MM.1S (cell line): ENCODE results near the gene PMPCA.

Source experiments
- EZH2phosphoT487 ChIP-seq: fragments of 300-600 bp; sonication (generic); IDR thresholded peaks from 2 replicates; pipeline ENCODE4 v1.6.1; 2018; ENCODE audit warnings: antibody characterized with exemption, low read length
- TF ChIP-seq, protein P1 (sequence below): fragments of 300-600 bp; sonication (generic); IDR thresholded peaks from 2 replicates; pipeline ENCODE4 v1.5.1; 2016; ENCODE audit warnings: antibody characterized with exemption, low read length, mixed read lengths

DNA sequence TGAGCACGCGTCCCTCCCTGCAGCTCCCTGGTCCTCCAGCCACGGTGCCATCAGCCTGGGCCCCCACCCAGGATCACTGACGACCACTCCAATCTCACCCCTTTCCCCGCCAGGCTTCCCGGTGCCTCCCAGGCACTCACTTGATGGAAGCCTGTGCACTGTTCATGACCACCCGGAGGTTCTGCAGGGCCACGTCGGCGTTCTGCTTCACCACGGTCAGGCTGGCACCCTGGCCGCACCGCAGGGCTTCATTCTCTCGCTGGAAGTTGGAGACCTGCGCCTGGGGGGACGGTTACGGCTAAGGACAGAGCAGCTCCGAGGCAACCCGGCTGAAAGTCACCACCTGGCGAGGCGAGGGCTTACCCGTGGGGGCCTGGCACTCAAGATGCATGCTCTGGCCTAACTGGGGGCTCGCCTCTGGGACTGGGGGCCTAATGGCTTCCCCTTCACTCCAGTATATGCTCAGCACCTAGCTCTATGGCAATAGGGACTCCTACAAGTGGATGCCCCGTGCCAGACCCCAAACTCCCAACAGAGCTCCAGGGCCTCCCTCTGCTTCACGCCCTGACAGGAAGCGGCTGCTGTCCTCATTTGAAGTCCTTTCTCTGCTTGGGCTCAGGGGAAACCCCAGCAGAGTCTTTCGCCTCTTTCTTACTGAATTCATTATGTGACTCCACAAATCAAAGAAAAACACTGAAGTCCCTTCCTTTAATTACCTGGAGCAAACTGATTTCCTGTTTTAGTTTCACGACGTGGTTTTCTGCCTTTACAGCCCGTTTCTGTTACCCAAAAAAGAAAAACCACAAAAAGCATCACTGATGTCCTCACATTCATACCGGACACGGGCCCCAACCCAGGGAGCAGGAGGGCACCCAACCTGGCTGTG is 6.3 kb upstream of the PMPCA start:
- TF ChIP-seq, protein P1, sequence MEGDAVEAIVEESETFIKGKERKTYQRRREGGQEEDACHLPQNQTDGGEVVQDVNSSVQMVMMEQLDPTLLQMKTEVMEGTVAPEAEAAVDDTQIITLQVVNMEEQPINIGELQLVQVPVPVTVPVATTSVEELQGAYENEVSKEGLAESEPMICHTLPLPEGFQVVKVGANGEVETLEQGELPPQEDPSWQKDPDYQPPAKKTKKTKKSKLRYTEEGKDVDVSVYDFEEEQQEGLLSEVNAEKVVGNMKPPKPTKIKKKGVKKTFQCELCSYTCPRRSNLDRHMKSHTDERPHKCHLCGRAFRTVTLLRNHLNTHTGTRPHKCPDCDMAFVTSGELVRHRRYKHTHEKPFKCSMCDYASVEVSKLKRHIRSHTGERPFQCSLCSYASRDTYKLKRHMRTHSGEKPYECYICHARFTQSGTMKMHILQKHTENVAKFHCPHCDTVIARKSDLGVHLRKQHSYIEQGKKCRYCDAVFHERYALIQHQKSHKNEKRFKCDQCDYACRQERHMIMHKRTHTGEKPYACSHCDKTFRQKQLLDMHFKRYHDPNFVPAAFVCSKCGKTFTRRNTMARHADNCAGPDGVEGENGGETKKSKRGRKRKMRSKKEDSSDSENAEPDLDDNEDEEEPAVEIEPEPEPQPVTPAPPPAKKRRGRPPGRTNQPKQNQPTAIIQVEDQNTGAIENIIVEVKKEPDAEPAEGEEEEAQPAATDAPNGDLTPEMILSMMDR = no peak
- no peak for TF ChIP-seq EZH2phosphoT487
